Endothelial cell (in vitro differentiated cells): Measurements from ENCODE around the gene CKS2. TPM values are rescaled to one million over a fixed set of nuclear protein-coding genes. Genes with fewer than 3 reads are reported as not detected.

ENCODE experiments used
- DNase-seq: peaks from one replicate; pipeline ENCODE4 v3.0.0; 2021; ENCODE audit warnings: low spot score
- H3K27ac Mint-ChIP-seq: one replicate; pipeline ENCODE4 v1.8.0; 2021; ENCODE audit warnings: mixed read lengths, inconsistent platforms; ENCODE audit not compliant: unreplicated experiment
- H3K27me3 Mint-ChIP-seq: one replicate; pipeline ENCODE4 v1.8.0; 2021; ENCODE audit warnings: mild to moderate bottlenecking, moderate library complexity, mixed read lengths, inconsistent platforms; ENCODE audit not compliant: unreplicated experiment
- H3K36me3 Mint-ChIP-seq: one replicate; pipeline ENCODE4 v1.8.0; 2021; ENCODE audit warnings: mild to moderate bottlenecking, low read depth, mixed read lengths, inconsistent platforms; ENCODE audit not compliant: unreplicated experiment
- H3K4me1 Mint-ChIP-seq: one replicate; pipeline ENCODE4 v1.8.0; 2021; ENCODE audit warnings: mild to moderate bottlenecking, mixed read lengths, inconsistent platforms; ENCODE audit not compliant: unreplicated experiment
- H3K4me3 Mint-ChIP-seq: one replicate; pipeline ENCODE4 v1.8.0; 2021; ENCODE audit warnings: mild to moderate bottlenecking, mixed read lengths, inconsistent platforms; ENCODE audit not compliant: unreplicated experiment
- H3K9me3 Mint-ChIP-seq: one replicate; pipeline ENCODE4 v1.8.0; 2021; ENCODE audit warnings: mixed read lengths, inconsistent platforms; ENCODE audit not compliant: unreplicated experiment
- CTCF ChIP-seq: fragments of 200-600 bp; sonication (generic); IDR thresholded peaks from one replicate; pipeline ENCODE4 v1.5.0; 2021; ENCODE audit warnings: antibody characterized with exemption; ENCODE audit not compliant: unreplicated experiment
- total RNA-seq: library from RNA; stranded (reverse); fragmentation: NEBNext Ultra II Directional; extraction: Animal tissue kit (Norgen Biotek cat#: 25700); gene quantifications from one replicate; pipeline ENCODE4 v1.2.1, GENCODE V29; 2021; ENCODE audit not compliant: unreplicated experiment

Gene CKS2
- total RNA-seq, 1 donor from 2014 or later: 49.2 TPM

- no peak overlapping the region for H3K4me3 Mint-ChIP-seq
- no peaks in the 10 kb centered on the region for H3K9me3 Mint-ChIP-seq
- H3K27me3 Mint-ChIP-seq: no peaks in the 10 kb centered on the region
- no peak overlapping the region for H3K27ac Mint-ChIP-seq
- TF ChIP-seq CTCF: no peak
- DNase-seq: no peak
- no peaks in the 10 kb centered on the region for H3K4me1 Mint-ChIP-seq
- H3K36me3 Mint-ChIP-seq: peaks cover 50% of the 10 kb centered on the region
Observed at GRCh38 chr9:89345476-89345875, 34.5 kb downstream of the CKS2 start.

- peaks cover 54% of the 10 kb centered on the region for H3K36me3 Mint-ChIP-seq
- H3K27me3 Mint-ChIP-seq: no peaks in the 10 kb centered on the region
- no peak overlapping the region for H3K4me3 Mint-ChIP-seq
- H3K27ac Mint-ChIP-seq: no peak overlapping the region
- no peak for TF ChIP-seq CTCF
- H3K4me1 Mint-ChIP-seq: no peaks in the 10 kb centered on the region
- H3K9me3 Mint-ChIP-seq: no peaks in the 10 kb centered on the region
- DNase-seq: no peak
Observed at GRCh38 chr9:89346696-89347095, 35.7 kb downstream of the CKS2 start.

GRCh38 chr9:89347651-89348050 is 36.7 kb downstream of the CKS2 start:
- H3K36me3 Mint-ChIP-seq: peaks cover 61% of the 10 kb centered on the region
- H3K27ac Mint-ChIP-seq: no peak overlapping the region
- no peak for TF ChIP-seq CTCF
- H3K9me3 Mint-ChIP-seq: no peaks in the 10 kb centered on the region
- no peaks in the 10 kb centered on the region for H3K4me1 Mint-ChIP-seq
- no peak for DNase-seq
- H3K4me3 Mint-ChIP-seq: no peak overlapping the region
- H3K27me3 Mint-ChIP-seq: no peaks in the 10 kb centered on the region

GRCh38 chr9:89349607-89350006 is 38.6 kb downstream of the CKS2 start:
- Mint-ChIP-seq H3K9me3 (no peaks in the 10 kb centered on the region), H3K36me3 (peaks cover 60% of the 10 kb centered on the region), H3K27me3 (no peaks in the 10 kb centered on the region), H3K4me1 (no peaks in the 10 kb centered on the region), H3K27ac (no peak overlapping the region), H3K4me3 (no peak overlapping the region)
- no peak for DNase-seq
- no peak for TF ChIP-seq CTCF

GRCh38 chr9:89350988-89351557 is 40.1 kb downstream of the CKS2 start:
- H3K36me3 Mint-ChIP-seq: peaks cover 53% of the 10 kb centered on the region

More at GRCh38 chr9:89350988-89351557, 40.1 kb downstream of the CKS2 start:
- TF ChIP-seq CTCF: no peak
- Mint-ChIP-seq H3K27ac (no peak overlapping the region), H3K4me3 (no peak overlapping the region), H3K9me3 (no peaks in the 10 kb centered on the region), H3K4me1 (no peaks in the 10 kb centered on the region), H3K27me3 (no peaks in the 10 kb centered on the region)
- DNase-seq: no peak
